GM18868 (cell line): ENCODE data around the gene ZDHHC3.

Experiments
- ATAC-seq: cut with Tn5 transposase; IDR thresholded peaks from one replicate; pipeline ENCODE4 v1.9.1; 2021; ENCODE audit warnings: mild to moderate bottlenecking, moderate library complexity; ENCODE audit not compliant: unreplicated experiment

Gene ZDHHC3, protein sequence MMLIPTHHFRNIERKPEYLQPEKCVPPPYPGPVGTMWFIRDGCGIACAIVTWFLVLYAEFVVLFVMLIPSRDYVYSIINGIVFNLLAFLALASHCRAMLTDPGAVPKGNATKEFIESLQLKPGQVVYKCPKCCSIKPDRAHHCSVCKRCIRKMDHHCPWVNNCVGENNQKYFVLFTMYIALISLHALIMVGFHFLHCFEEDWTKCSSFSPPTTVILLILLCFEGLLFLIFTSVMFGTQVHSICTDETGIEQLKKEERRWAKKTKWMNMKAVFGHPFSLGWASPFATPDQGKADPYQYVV

DNA sequence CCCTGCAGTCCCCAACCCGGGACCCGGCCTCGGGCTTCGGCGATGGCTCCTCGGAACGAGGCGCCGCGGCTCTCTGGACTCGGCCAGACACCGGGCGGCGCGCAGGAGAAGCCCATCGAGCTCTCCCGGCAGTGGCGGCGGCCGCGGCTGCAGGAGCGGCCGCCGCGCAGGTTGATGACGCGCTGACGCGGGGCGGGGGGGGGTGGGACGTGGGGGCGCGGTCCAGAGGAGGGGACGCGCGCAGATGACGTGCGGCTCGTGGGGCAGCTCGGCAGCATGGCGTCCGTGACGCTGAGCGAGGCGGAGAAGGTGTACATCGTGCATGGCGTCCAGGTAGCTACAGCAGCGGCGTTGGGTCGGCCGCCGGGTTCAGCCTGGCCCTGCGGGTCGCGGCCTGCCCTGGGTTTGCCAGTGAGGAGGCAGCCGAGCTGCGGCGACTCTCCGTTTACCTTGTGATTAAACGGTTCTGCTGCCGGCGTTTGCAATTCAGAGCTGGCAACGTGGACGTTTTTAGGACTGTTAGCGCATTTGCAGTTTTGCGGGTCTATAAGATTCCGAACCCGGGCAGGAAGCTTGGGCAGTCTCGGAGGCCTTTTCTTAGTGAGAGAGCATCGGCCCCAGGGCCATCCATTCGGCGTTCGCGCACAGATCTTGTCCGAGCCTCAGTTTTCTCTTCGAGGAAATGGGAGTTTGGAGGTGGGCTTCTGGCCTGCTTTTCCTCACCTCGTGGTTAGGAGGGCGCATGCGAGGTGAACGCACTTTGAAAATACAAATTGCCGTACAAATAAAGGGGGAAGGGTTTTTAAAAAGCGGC is at the start of gene ZDHHC3, which contains the start of gene EXOSC7:
TSS of gene ZDHHC3 (minus strand) at position 173 of the 814 bp plus-strand sequence. CDS start 16,738 bp downstream, outside the sequence.
TSS of gene EXOSC7 (plus strand) at position 243 of the 814 bp plus-strand sequence. CDS start at position 277, 34 bp downstream.
- peak; percentile 86 for ATAC-seq

DNA sequence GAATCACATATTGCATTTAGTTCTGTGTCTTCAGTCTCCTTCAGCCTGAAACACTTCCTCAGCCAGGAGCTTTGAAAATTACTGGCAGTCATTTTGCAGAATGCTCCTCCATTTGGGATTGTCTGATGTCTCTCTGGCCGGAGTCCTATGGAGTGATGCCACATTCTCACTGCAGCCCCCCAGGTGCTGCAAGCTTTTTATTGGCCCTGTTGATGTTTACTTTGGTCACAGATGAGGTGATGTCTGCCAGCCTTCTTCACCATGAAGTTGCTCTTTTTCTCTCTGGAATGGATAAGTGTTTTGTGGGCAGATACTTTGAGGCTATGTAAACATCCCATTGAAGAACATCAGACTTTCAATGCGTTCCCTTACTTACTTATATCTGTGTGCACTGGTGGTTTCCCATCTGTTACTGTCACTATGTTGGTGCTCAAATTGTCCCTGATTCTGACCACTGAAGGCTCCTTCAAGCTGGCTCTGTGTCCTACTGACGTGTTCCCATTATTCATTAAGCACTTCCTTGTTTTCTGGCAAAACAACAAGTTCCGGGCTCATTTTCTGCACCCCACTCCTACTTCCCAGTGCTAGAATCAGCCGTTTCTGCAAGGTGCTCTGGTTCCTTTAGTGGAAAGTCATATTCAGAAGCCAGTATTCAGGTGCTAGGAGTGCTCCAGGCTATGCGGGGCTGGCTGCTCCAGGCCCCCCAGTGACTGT is 48.7 kb upstream of the ZDHHC3 start:
- no peak for ATAC-seq

DNA sequence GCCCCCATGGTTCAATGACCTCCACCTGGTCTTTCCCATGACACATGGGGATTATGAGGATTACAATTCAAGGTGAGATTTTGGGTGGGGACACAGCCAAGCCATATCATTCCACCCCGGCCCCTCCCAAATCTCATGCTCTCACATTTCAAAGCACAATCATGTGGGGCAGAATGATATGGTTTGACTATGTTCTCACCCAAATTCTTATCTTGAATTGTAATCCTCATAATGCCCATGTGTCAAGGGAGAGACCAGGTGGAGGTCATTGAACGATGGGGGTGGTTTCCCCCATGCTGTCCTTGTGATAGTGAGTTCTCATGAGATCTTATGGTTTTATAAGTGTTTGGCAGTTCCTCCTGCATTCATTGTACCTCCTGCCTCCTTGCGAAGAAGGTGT is 47.7 kb upstream of the ZDHHC3 start:
- ATAC-seq: no peak

DNA sequence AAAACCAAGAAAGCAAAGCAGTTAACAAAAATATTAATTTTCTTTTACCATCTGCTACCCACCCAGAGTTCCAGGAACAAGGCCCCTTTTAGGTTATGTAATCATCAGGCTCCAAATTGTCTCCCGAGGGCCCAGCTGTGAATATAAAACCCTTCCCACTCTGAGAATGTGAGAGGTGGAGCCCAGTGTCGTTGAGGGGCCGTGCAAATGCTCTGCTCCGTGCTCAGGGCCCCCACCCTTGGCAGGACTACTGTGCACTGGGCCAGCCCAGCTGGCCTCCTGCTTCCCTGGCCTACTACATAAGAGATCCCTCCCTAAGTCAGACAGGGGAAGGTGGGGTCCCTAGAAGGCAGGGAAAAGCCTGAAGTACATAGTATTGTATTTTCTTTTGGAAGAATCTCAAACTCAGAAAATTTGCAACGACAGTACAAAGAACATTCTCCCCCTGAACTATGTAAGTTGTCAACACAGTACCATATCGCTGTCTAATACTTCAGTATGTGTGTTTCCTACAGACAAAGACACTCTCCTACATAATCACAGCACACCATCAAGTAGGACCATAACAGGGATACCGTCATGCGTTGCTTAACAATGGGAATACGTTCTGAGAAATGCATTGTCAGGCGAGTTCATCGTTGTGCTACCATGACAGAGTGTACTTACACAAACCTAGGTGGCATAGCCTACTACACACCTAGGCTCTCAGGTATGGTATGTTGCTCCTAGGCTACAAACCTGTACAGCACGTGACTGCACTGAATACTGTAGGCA is 45.7 kb upstream of the ZDHHC3 start:
- no peak for ATAC-seq

DNA sequence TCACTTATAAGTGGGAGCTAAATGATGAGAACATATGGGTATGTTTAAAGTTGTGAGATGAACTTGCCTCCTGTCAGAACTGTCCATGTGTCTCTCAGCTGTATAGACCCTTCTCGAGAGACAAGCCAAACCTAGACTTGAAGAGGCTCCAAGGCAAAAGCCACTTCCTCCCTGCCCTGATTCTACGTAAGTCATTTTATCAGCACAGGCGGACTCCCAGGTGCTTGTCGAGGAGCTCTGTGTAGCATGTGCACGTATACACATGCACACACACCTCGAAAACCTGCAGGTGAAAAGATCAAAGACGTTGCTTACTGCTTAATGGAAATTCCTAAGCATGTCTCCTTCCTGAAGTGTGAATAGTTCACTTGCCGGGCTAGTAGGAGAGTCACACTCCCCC is 44.6 kb upstream of the ZDHHC3 start:
- no peak for ATAC-seq

DNA sequence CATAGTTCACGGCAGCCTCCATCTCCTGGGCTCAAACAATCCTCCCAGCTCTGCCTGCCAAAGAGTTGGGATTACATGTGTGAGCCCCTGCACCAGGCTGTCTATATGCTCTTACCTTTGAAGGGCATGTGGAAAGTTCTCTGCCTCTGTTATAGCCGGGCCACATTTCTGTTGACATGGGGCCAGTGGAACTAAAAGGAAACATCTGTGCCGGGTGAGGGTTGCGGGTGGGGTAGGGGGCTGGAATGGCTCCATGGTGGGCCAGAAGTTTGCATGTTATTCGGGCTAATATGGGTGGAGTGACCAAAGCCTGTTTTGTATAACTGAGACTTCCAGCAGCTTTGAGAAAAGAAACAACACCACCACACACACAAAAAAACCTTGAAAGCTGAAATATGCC is 41.8 kb upstream of the ZDHHC3 start:
- ATAC-seq: no peak

DNA sequence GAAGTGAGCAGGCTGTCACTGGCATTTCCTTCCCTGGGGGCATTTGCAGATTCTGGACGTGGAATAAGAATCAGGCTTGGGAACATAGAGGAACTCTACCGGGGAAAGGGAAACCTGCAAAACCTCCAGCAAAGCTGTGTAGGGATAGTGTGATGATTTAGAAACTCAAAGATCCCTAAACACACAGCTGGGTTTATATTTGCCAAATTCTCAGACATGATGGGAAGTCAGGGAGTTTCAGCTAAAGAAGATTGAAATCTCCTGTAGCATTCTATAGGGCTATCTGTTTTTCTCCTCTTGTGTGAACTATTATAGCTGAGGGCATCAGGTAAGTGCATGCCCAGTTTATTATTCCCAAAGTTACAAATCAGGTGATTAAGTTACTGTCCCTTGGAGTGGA is 40.9 kb upstream of the ZDHHC3 start:
- ATAC-seq: no peak

DNA sequence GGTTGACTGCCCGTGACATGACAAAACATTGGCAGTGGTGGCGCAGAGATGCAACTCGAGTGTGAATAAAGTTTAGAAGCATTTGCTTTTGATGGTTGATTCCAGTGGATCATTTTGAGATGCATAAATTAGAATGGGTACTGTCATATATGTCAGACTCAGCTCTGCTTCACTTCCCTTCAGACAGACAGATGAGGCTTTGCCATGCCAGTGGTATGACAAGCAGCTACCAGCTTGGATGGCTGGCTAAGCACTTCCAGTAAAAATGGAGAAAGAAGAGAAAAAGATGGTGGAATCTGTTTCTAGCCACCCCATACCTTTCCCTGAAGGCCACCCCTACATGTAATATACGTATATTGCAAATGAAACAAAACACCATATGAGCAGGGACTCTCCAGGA is 36.6 kb upstream of the ZDHHC3 start:
- ATAC-seq: no peak

DNA sequence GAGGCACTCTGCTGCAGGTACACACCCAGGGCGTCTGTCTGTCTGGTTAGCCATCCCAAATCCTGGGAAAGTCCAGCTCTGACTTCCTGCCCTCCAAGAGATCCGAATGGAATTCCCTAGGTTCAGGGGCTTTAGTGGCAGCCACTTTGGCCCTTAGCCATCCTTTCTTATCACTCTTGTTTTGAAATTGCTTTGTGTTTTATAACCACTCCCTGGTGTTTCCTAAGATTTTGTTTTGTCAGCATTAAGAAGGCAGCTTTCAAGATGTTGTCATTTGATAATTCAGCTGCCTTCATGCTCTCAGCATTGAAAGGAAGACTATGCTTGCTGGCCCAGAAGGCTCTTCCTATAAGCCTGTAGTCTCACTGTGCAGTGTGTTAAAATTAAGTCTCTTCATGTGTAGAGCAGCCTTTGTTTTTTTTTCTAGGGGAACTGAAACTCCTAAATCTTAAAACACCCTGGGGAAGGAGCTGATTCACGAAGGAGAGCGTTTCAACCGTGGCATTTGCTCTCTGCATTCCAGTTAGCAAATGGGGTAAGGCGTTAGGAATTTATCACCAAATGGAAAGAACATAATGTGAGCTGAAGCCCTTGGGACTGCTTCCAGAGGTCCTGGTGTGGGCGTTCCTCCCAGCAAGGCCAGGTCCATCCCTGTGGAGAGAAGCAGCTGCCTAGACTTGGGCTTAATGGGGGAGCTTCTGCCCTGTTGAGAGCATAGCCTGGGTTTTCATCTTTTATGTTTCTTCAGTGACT is 36.0 kb upstream of the ZDHHC3 start:
- ATAC-seq: peak; percentile 78

DNA sequence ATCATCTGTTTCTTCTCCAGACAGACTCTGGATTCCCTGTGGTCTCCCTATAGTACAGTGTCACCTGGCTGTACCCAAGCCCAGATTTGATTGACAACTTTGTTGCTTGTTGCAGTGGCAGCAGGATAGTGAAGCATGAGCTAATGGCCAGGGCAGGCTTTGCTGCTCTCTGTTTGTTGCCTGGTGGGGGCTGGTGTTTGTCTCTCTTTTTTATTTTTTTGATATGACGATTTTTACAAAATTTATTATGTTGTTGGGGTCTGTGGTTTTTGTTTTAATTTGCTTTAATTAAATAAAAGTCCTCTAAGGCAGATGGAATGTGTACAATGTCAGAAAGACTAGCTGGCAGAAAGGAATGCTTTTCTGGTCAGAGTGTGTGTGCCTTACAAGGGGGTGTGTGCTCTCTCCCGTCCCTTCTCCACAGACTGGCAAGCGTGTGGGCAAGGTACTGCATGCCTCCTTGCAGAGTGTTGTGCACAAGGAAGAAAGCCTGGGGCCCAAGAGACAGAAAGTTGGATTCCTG is 34.9 kb upstream of the ZDHHC3 start:
- no peak for ATAC-seq

DNA sequence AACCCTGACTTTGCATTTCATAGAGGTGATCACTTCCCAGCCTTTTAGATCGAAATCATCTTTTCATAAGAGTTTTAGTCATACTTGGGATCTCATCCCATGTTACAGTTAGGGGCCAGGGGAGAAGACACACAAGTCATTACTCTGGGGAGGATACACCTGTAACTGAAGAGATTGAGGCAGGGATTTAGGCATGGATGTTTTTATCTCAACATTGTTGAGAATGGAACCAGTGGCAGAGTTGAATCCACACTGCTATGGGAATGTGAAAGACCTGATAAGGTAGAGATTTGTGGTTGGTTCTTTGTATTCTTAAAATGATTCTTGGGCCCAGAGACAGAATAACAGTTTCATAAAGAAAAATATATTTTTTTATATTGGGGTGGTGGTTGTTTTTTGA is 33.9 kb upstream of the ZDHHC3 start:
- ATAC-seq: no peak

DNA sequence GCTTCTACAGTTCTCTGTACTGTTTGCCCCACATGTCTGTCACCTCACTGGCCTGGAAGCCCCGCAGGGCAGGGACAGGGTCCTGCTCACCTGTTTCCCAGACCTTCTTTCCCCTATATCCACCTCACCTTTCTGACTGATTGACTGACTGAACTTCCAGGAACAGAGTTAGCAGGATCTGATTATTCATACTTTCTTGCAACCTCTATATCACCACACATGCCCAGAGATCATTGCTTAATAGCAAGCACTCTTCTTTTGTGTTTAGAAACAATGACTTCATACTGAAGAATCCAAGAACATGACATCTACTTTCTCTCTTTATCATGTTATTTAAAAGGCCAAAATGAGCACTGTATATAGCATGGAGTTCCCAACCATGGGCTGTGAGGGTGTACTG is 32.1 kb upstream of the ZDHHC3 start:
- ATAC-seq: no peak

DNA sequence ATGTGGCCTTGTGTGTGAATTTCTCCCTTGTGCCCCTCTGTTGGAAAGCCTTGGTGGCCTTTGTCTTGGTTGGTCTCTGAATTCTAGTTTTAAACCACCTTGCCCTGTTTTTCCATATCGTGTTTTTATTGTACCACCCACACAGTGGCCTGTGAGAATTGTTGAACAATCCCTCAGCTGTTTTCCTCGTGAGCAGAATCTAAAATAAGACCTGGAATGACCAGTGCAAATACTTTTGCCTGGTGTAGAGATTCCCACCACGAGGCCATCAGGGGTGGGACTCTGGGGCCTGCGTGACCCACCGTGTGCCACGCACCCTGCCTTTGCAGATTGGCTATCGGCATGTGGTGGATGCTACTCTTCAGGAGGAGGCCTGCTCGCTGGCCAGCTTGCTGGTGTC is 31.1 kb upstream of the ZDHHC3 start:
- no peak for ATAC-seq

DNA sequence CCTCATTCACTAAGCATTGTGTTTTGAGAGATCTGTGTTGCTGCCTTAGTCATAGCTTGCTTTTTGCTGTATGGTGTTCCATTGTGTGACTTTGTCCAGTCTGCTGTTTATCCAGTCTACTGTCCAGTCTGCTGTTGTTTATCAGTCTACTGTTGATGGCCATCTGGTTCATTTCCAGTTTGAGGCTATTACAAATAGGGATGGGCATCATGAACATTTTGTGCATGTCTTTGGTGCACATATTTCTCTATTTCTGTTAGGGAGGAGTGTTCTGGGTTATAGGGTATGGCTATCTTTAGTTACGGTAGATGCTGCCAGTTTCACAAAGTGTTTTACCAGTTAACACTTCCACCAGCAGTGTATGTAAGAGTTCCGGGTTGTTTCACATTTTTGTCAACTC is 27.9 kb upstream of the ZDHHC3 start:
- ATAC-seq: no peak

DNA sequence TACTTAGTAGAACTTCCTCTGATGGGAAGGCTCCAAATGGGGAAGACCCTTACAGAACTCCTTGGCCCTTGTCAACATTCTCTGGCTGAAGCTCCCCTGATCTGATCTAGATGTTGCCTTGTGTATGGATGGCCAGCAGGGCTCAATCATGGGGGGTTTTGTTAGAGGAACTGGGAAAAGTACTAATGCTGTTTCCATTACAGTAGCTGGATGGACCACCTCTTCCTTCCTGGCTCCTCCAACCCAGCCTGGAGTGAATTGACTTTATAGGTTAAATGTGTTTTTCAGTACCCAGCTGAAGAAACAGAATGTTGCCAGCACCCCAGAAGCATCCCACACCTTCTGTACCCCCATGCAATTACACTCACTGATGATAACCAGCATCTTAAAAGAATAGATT is 27.4 kb upstream of the ZDHHC3 start:
- no peak for ATAC-seq

DNA sequence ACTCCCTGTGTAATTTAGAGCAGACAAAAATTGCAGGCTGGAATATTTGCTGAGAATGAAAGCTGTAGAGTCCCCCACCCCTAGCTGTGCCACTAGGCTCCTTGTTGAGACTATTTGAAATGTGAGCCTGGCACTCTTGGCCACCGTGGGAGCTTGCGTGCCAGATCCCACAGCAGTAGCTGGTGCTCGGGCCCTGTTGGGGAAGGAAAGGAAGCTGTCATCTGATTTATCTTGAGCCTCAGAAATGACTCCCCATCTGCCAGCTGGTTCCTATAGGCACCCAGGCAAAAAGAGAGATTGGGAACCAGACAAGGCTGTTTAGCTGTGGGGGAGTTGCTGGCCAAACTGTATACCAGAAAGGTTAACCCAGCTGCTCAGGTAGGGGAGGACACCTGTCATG is 26.7 kb upstream of the ZDHHC3 start:
- ATAC-seq: no peak

DNA sequence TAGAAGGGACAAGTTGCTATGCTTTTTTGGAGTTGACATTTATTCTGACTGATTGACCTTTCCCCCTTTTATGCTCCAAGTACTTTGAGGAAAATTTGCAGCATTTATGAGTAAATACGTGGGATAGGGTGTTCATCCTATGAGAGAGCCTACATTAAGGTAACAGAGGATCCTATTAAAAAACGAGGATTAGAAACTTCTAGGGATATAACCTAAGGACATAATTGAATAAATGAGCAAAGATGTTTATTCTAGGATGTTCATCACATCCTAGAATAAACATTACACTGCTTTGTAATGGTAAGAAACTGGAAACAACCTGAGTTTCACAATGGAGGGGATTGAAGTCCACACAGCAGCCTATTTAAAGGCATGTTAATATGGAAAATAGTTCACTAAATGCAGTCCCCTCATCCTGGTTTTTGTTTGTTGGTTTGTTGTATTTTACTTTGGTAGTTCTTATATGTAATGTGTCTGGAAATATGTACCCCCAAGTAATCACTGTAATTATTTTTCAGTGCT is 26.2 kb upstream of the ZDHHC3 start:
- ATAC-seq: no peak

DNA sequence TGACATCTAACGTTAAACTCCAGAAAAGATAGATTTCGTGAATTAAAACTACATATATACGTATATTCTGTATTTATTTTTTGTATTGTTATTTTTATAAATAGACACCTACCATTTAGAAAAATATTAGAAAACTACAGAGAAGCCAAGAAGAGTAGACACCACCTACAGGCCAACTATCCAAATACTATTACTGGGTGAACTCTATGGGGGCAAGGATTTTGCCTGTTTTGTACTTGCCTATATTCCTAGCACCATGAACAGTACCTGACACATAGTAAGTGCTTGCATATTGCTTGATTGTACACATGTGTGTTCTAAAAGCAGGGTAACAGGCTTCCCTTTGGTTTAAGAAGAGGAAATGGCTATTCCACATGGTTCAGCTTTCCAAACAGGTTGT is 25.8 kb upstream of the ZDHHC3 start:
- no peak for ATAC-seq

DNA sequence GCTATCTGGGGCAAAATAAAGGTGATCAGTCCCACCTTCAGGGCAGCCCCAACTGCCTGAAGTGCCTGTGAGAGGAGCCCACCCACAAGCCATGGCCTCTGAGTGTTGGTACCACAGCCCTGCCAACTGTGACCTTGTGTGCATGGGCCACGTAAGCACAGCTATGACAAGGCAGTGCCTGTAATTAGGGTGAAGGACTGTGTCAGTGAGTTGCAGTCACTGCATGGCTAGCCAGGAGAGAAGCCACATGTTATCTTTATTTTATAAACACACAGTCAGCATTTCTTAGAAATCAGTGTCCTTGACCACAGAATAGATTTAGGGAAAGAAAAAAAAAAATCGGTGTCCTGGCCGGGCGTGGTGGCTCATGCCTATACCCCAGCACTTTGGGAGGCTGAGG is 24.8 kb upstream of the ZDHHC3 start:
- no peak for ATAC-seq

DNA sequence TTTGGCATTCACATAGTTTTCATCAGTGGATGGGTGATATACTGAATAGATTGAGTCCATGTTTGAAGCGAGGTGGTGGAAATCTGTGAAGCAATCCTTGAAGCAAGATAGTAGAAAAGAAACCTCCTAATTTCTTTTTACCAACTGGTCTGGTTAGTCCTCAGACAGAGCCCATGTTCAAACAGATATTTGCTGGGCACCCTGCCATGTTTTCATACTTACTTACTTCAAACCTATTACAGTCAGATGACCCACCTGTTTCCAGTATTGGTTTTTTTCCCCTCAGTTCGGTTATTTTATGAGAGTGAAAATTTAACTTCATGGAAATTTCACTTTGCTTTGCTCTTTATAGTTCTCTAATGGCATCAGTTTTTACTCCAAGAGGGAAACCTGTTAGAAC is 23.8 kb upstream of the ZDHHC3 start:
- no peak for ATAC-seq
